CD4-positive, alpha-beta T cell (primary cell): Measurements from ENCODE around the gene ANKRD16. TPM values are rescaled to one million over a fixed set of nuclear protein-coding genes. Genes with fewer than 3 reads are reported as not detected.

Experiments
- ATAC-seq: fragments of 200-7000 bp; cut with Tn5 transposase; one replicate; pipeline ENCODE4 v1.10.0; 2022; ENCODE audit warnings: mild to moderate bottlenecking; ENCODE audit not compliant: poor library complexity
- CTCF ChIA-PET: fragments of 350-600 bp; sonication (Branson Sonifier 250); formaldehyde crosslinking; loops from one replicate; lab custom pipeline; 2021; ENCODE audit warnings: antibody characterized with exemption, inconsistent platforms; lab: Charles Lee
- POLR2A ChIA-PET: fragments of 350-600 bp; sonication (Branson Sonifier 250); formaldehyde crosslinking; loops from one replicate; lab custom pipeline; 2021; ENCODE audit warnings: antibody characterized with exemption, inconsistent platforms; lab: Charles Lee
- DNase-seq, 14 experiments: peaks; one replicate each; pipeline ENCODE4 v3.0.0-alpha.2; 2013 to 2020; ENCODE audit warnings: mixed read lengths in 2 of 14
- H3K27ac ChIP-seq, 2 donors: one replicate each; pipeline versions ENCODE4 v1.5.1 to v1.7.0; 2013; ENCODE audit warnings: low read length in 2 of 2, low read depth in 1 of 2, mild to moderate bottlenecking in 1 of 2
- H3K27me3 ChIP-seq, 2 experiments: 1 replicate in 1 of 2; 2 replicates in 1 of 2; pipeline versions ENCODE4 v1.6.1 to v1.7.0; 2013; ENCODE audit warnings: low read length in 2 of 2, control low read depth in 1 of 2, mild to moderate bottlenecking in 1 of 2, moderate library complexity in 1 of 2; ENCODE audit not compliant: insufficient read depth in 2 of 2, control insufficient read depth in 1 of 2
- H3K36me3 ChIP-seq: one replicate; pipeline ENCODE4 v1.6.1; 2013; ENCODE audit warnings: low read length, control low read depth; ENCODE audit not compliant: insufficient read depth
- H3K4me1 ChIP-seq: one replicate; pipeline ENCODE4 v1.6.1; 2013; ENCODE audit warnings: low read length, control low read depth; ENCODE audit not compliant: insufficient read depth
- H3K4me3 ChIP-seq: one replicate; pipeline ENCODE4 v1.5.1; 2013; ENCODE audit warnings: mild to moderate bottlenecking, low read length, moderate library complexity
- H3K9me3 ChIP-seq, 2 experiments: 1 replicate in 1 of 2; 2 replicates in 1 of 2; pipeline versions ENCODE4 v1.6.1 to v1.7.0; 2013; ENCODE audit warnings: low read length in 2 of 2, mild to moderate bottlenecking in 2 of 2, control low read depth in 1 of 2, moderate library complexity in 1 of 2; ENCODE audit not compliant: control insufficient read depth in 1 of 2, insufficient read depth in 1 of 2
- H3K27ac Mint-ChIP-seq: one replicate; pipeline ENCODE4 v1.8.0; 2020; ENCODE audit warnings: mixed read lengths
- H3K27me3 Mint-ChIP-seq: one replicate; pipeline ENCODE4 v1.8.0; 2021; ENCODE audit warnings: mixed read lengths
- H3K36me3 Mint-ChIP-seq: one replicate; pipeline ENCODE4 v1.8.0; 2021; ENCODE audit warnings: low read depth, mixed read lengths
- H3K4me1 Mint-ChIP-seq: one replicate; pipeline ENCODE4 v1.8.0; 2021; ENCODE audit warnings: low read depth, mixed read lengths
- H3K4me3 Mint-ChIP-seq: one replicate; pipeline ENCODE4 v1.8.0; 2020; ENCODE audit warnings: mild to moderate bottlenecking, mixed read lengths
- H3K9me3 Mint-ChIP-seq: one replicate; pipeline ENCODE4 v1.8.0; 2020; ENCODE audit warnings: mixed read lengths
- intact Hi-C, 2 experiments: fragments of 100-400 bp; cut with DNase I in 1 of 2; cut with micrococcal nuclease in 1 of 2; formaldehyde crosslinking; loops; one replicate each; pipeline versions ENCODE4 v1.15.1 to v1.9.0; 2023 to 2025; cut with DNase I, micrococcal nuclease
- total RNA-seq, 174 experiments: library from RNA in 2 of 174; stranded (reverse) in 2 of 174; gene quantifications; one replicate each; pipeline ENCODE4 v1.2.3 and lab custom pipeline; 2021 to 2026
- TF ChIP-seq, protein P1 (sequence below): fragments of 200-600 bp; IDR thresholded peaks from one replicate; pipeline ENCODE4 v1.8.0; 2022; ENCODE audit warnings: antibody characterized with exemption, mild to moderate bottlenecking

ANKRD16 gene
- total RNA-seq, 2 experiments from 2014 or later: 1.4 to 1.8 TPM

DNA sequence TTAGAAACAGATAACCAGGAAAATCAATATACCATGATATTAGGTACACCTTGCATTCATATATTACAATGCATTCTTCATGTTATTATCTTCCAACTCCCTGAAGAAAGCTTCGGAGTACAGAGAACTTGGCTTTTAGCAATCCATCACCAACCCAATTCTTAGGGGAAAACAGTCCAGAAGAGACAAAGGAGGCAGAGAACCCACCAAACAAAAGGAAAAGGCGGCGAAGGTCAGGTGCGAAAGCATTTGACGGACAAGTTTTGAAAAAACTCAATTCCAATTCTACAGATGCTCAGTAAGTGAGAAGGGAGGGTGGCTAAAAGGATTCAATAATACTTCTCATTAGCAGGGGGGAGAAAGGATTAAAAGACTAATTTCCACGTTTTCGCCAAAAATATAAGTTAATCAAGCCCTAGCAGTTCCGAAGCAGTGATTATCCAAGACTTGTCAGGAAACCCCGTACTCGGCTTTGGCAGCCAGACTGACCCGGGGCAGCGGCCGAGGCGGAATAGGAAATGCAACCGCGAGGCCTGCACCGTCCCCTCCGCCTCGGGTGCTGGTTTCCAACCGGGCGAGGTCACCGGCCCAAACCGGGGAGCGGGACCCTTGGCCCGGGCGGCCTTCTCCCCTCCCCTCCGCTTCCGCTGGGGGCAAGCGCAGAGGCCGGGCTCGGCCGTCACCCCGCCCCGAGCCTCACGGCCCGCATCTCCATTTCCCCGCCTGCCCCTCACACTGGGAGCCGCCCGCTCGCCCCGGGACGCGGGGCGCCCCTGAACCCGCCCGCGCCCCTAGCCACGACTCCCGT is 77.2 kb downstream of the ANKRD16 start:
- H3K9me3 ChIP-seq: no peaks in the 10 kb centered on the region
- H3K4me3 ChIP-seq: peak overlapping the region; percentile 74
- ATAC-seq (peak; percentile 3), DNase-seq (peak in 12 of 14 experiments; percentile 7 to 63 (median 34))
- peak overlapping the region; percentile 95 for H3K4me3 Mint-ChIP-seq
- intact Hi-C loops: loop anchor here (1.0 to 5.0 kb wide), 5 partner anchors 35 to 128 kb away; partner anchors contain the start of genes TASOR2 (in 2 of the 2) and ANKRD16 (in 1 of the 2)
- no peaks in the 10 kb centered on the region for H3K27me3 Mint-ChIP-seq
- H3K27ac Mint-ChIP-seq: peak overlapping the region; percentile 89
- no peaks in the 10 kb centered on the region for H3K9me3 Mint-ChIP-seq
- POLR2A ChIA-PET: interaction anchor here (0.7 to 2.6 kb wide), 14 partner anchors 9 to 1975 kb away, joined by 3 to 29 read pairs (median 4); partner anchors contain the start of genes ANKRD16, ATP5F1C, FBH1 and KIN
- H3K27me3 ChIP-seq: no peaks in the 10 kb centered on the region
- peak overlapping the region; percentile 80 to 97 for H3K27ac ChIP-seq
- CTCF ChIA-PET: interaction anchor here (0.8 to 1.0 kb wide), 2 partner anchors 18 to 77 kb away, joined by 3 read pairs; partner anchors contain the start of genes ANKRD16 and FBH1
- peaks cover 65% of the 10 kb centered on the region for H3K4me1 Mint-ChIP-seq
- TF ChIP-seq, protein P1, sequence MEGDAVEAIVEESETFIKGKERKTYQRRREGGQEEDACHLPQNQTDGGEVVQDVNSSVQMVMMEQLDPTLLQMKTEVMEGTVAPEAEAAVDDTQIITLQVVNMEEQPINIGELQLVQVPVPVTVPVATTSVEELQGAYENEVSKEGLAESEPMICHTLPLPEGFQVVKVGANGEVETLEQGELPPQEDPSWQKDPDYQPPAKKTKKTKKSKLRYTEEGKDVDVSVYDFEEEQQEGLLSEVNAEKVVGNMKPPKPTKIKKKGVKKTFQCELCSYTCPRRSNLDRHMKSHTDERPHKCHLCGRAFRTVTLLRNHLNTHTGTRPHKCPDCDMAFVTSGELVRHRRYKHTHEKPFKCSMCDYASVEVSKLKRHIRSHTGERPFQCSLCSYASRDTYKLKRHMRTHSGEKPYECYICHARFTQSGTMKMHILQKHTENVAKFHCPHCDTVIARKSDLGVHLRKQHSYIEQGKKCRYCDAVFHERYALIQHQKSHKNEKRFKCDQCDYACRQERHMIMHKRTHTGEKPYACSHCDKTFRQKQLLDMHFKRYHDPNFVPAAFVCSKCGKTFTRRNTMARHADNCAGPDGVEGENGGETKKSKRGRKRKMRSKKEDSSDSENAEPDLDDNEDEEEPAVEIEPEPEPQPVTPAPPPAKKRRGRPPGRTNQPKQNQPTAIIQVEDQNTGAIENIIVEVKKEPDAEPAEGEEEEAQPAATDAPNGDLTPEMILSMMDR: no peak
- peaks cover 8% of the 10 kb centered on the region for H3K36me3 ChIP-seq
- H3K36me3 Mint-ChIP-seq: peaks cover 33% of the 10 kb centered on the region
- peaks cover 48% of the 10 kb centered on the region for H3K4me1 ChIP-seq

Other genes starting within 250 kb of the ANKRD16 start
- 1 to 10 TPM; 1.9 to 2.9 TPM for gene ASB13, start 223.3 kb downstream of the ANKRD16 start, total RNA-seq
- 10 to 100 TPM; 50.0 to 51.0 TPM for gene TASOR2, start 205.1 kb downstream of the ANKRD16 start, total RNA-seq
- 10 to 100 TPM; 78.1 to 82.3 TPM for gene GDI2, start 76.5 kb downstream of the ANKRD16 start, total RNA-seq
- gene FBH1, start 350 bp upstream of the ANKRD16 start, total RNA-seq: 10 to 100 TPM; 33.9 to 34.2 TPM
- gene IL15RA, start 87.7 kb upstream of the ANKRD16 start, total RNA-seq: 1 to 10 TPM; 4.4 TPM
- 1 to 10 TPM; 4.9 to 5.4 TPM for gene IL2RA, start 172.5 kb upstream of the ANKRD16 start, total RNA-seq
- gene RBM17, start 199.1 kb upstream of the ANKRD16 start, total RNA-seq: 100 to 1,000 TPM; 143 to 150 TPM